ENCODE measurements around the gene C20orf204. TPM values are rescaled to one million over a fixed set of nuclear protein-coding genes. Genes with fewer than 3 reads are reported as not detected.

The C20orf204 gene
- total and polyA plus RNA-seq, 2 of the 8 experiments (the other 6 are each of a cell fraction or from before 2014, with no cell fraction given): 0.39 to 0.52 TPM

DNA sequence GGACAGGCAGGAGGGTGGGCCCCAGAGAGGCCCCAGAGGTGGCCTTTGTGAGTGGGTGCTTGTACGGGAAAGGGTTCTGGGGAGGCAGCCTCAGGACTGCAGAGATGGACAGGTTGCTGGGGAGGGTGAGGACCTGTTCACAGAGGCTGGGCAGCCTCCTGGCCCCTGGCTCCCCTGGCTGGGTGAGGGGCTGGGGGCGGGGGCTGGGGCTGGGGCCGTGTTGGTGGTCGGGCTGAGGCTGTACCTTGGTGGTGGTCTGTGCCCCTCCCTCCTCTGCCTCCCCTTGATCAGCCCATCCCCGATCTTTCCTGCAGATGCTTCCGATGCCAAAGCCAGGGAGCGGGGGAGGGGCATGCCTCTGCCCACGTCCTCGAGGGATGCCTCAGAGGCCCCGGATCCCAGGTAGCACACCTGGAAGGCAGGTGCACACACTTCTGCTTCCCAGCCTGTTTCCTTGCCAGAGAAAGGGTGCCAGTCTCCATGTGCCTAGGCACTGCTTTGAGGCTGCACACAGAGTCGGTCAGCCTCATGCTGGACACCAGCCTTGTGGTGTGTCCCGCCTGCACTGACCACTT is 31.8 kb downstream of the C20orf204 start:
- Histone ChIP-seq H2BK20ac (ENCODE audit: low read length) (no peak overlapping the region), H3K18ac (ENCODE audit: extremely low read depth, low read length) (no peak overlapping the region), H4K20me1 (replicated peaks in 1 of 2; ENCODE audit: control insufficient read depth in 1 of 2, insufficient read depth in 2 of 2, low read length in 2 of 2) (peaks cover 2 to 10% of the 10 kb centered on the region in 2 experiments), H2AFZ (ENCODE audit: low read length) (no peak overlapping the region), H3K79me2 (ENCODE audit: control insufficient read depth in 1 of 2, insufficient read depth in 2 of 2, low read length in 2 of 2) (no peaks in the 10 kb centered on the region), H2BK15ac (ENCODE audit: low read length) (no peak overlapping the region), H3K4me3 (ENCODE audit: extremely low read depth in 1 of 4, insufficient read depth in 2 of 4, low read depth in 3 of 4, low read length in 4 of 4) (no peak overlapping the region), H4K8ac (ENCODE audit: extremely low read depth, insufficient read depth, low read length) (no peak overlapping the region), H2AK5ac (ENCODE audit: low read depth, low read length) (0 out of 2 replicates have a peak overlapping the region, but pooled peaks have one; percentile 65), H3K27ac (ENCODE audit: low read depth, low read length) (no peak overlapping the region), H2BK5ac (ENCODE audit: low read depth, low read length) (peak overlapping the region; percentile 52; the same call in 1 of the 2 replicates), H3K36me3 (ENCODE audit: control insufficient read depth in 2 of 4, insufficient read depth in 4 of 4, low read length in 3 of 4) (0 out of 8 replicates have a peak, but pooled peaks cover 0 to 3% (median 0%) of the 10 kb centered on the region in 4 experiments), H2BK120ac (replicated peaks; ENCODE audit: low read depth, low read length) (no peak overlapping the region), H3K56ac (replicated peaks; ENCODE audit: insufficient read length, low read depth, low read length) (no peak overlapping the region), H3K23me2 (ENCODE audit: low read depth, low read length) (peaks cover 2% of the 10 kb centered on the region; the same call in 1 of the 2 replicates), H3K27me3 (replicated peaks in 1 of 4; ENCODE audit: control insufficient read depth in 3 of 4, extremely low read depth in 1 of 4, insufficient read depth in 3 of 4, low read length in 3 of 4) (no peaks in the 10 kb centered on the region), H3K23ac (ENCODE audit: insufficient read length) (no peak overlapping the region), H3K4ac (replicated peaks; ENCODE audit: insufficient read length, low read depth, low read length) (no peak overlapping the region), H3K9me3 (ENCODE audit: insufficient read depth in 2 of 2, low read depth in 1 of 2, low read length in 1 of 2) (no peaks in the 10 kb centered on the region), H3K4me2 (ENCODE audit: insufficient read depth in 1 of 2, low read depth in 2 of 2, low read length in 2 of 2) (no peak overlapping the region), H3K9ac (replicated peaks in 1 of 4; ENCODE audit: extremely low read depth in 1 of 4, low read depth in 3 of 4, low read length in 3 of 4) (no peak overlapping the region), H3K14ac (ENCODE audit: insufficient read length) (no peak overlapping the region), H3K79me1 (ENCODE audit: low read depth, low read length) (0 out of 2 replicates have a peak, but pooled peaks cover 3% of the 10 kb centered on the region), H4K5ac (ENCODE audit: insufficient read length, low read depth, low read length) (no peak overlapping the region), H2BK12ac (ENCODE audit: low read depth, low read length) (peak overlapping the region; percentile 44; the same call in 1 of the 2 replicates), H3K4me1 (replicated peaks in 1 of 4; ENCODE audit: control insufficient read depth in 3 of 4, insufficient read depth in 4 of 4, low read length in 3 of 4) (peaks cover 3 to 20% (median 7%) of the 10 kb centered on the region in 4 experiments), H4K91ac (replicated peaks; ENCODE audit: insufficient read length, low read length) (no peak overlapping the region)
- CTCF ChIA-PET (ENCODE audit: partially characterized antibody): interaction anchor here (0.8 to 3.1 kb wide), 10 partner anchors 10 to 49 kb away, joined by 3 to 33 read pairs (median 8); partner anchors contain the start of genes C20orf204, LKAAEAR1, OPRL1 and RGS19
- POLR2A ChIA-PET (ENCODE audit: partially characterized antibody): interaction anchor here (1.0 to 4.5 kb wide), 4 partner anchors 10 to 53 kb away, joined by 4 to 27 read pairs (median 4); partner anchors contain the start of genes OPRL1 and RGS19
- WGBS, 2 experiments (ENCODE audit: extremely low coverage in 1 of 2, insufficient coverage in 1 of 2, insufficient read length in 1 of 2, insufficient replicate concordance in 2 of 2, low coverage in 1 of 2, low lambda C conversion rate in 2 of 2, missing lambda C conversion rate in 1 of 2): 87% methylated on average over 7 of the region's 12 CpGs; no CpG with 5 or more reads in 1 of the 2 experiments
- FAIRE-seq (no peak), DNase-seq (ENCODE audit: low read depth in 1 of 2, low spot score in 2 of 2) (no peak)
- TF ChIP-seq TEAD4 (IDR thresholded peaks at IDR 0.05; ENCODE audit: low read depth, low read length) (no peak), SUZ12 (IDR thresholded peaks at IDR 0.05; ENCODE audit: low read length) (no peak), SP2 (IDR thresholded peaks at IDR 0.05; ENCODE audit: low read length) (no peak), NANOG (IDR thresholded peaks at IDR 0.05; ENCODE audit: insufficient read depth, low read depth, low read length, poor library complexity, severe bottlenecking) (no peak), KDM4A (IDR thresholded peaks at IDR 0.05; ENCODE audit: low read depth, low read length, severe bottlenecking) (no peak), BACH1 (IDR thresholded peaks at IDR 0.05; ENCODE audit: low read length) (no peak), SIN3A (conservative IDR thresholded peaks at IDR 0.05 in 1 of 2, IDR thresholded peaks at IDR 0.05 in 1 of 2; ENCODE audit: low read depth in 1 of 2, low read length in 2 of 2) (no peak), ZNF274 (IDR thresholded peaks at IDR 0.05; ENCODE audit: borderline replicate concordance, extremely low read depth, low read length) (no peak), TAF7 (optimal IDR thresholded peaks at IDR 0.05; ENCODE audit: borderline replicate concordance, low read depth, low read length) (no peak), SAP30 (IDR thresholded peaks at IDR 0.05; ENCODE audit: insufficient read depth, insufficient replicate concordance, low read length) (no peak), MAX (IDR thresholded peaks at IDR 0.05) (no peak), KDM1A (IDR thresholded peaks at IDR 0.05; ENCODE audit: borderline replicate concordance, low read length) (no peak)
